AG04450 (cell line): ENCODE results near the gene STAMBP. TPM values are rescaled to one million over a fixed set of nuclear protein-coding genes. Genes with fewer than 3 reads are reported as not detected.
"Not testable (repeated sequence)": the region's sequence is repeated elsewhere in the genome, so short reads cannot be mapped to it uniquely, and the experiment has no call there.

ENCODE experiments used
- CTCF ChIA-PET: fragments of 300-600, 350-600 bp; formaldehyde crosslinking; extraction: SDS; loops from one replicate; lab custom pipeline; 2022; ENCODE audit warnings: antibody characterized with exemption, inconsistent platforms; lab: Charles Lee
- POLR2A ChIA-PET: fragments of 350-600 bp; formaldehyde crosslinking; extraction: SDS; loops from one replicate; lab custom pipeline; 2021; ENCODE audit warnings: antibody characterized with exemption, inconsistent platforms; lab: Yijun Ruan, JAX
- DNase-seq: peaks from one replicate; pipeline ENCODE4 v3.0.0-alpha.2; 2011; ENCODE audit warnings: low read depth, low spot score
- H3K27ac ChIP-seq: one replicate; pipeline ENCODE4 v1.5.1; 2012; ENCODE audit warnings: low read depth, low read length, control low read depth
- H3K27me3 ChIP-seq: one replicate; pipeline ENCODE4 v1.6.0; 2012; ENCODE audit warnings: low read length; ENCODE audit not compliant: control insufficient read depth, insufficient read depth
- H3K4me3 ChIP-seq: 2 replicates; pipeline ENCODE4 v1.5.1; 2011; ENCODE audit warnings: mild to moderate bottlenecking, low read depth, low read length, control low read depth
- H3K9me3 ChIP-seq: 2 replicates; pipeline ENCODE4 v1.5.1; 2012; ENCODE audit warnings: low read length; ENCODE audit not compliant: control insufficient read depth, insufficient read depth
- CTCF ChIP-seq: IDR thresholded peaks from 2 replicates; pipeline ENCODE4 v1.5.1; 2011; ENCODE audit warnings: low read depth, low read length, control low read depth, inconsistent platforms
- polyA plus RNA-seq: library from polyadenylated mRNA; depleted of rRNA; stranded (reverse); fragments of >200 nt; gene quantifications from 2 replicates; pipeline ENCODE4 v1.2.3, GENCODE V29; 2011

The STAMBP gene
- polyA plus RNA-seq, 1 experiment: 54.5 TPM

- Histone ChIP-seq H3K27me3 (no peaks in the 10 kb centered on the region), H3K9me3 (no peaks in the 10 kb centered on the region), H3K27ac (no peak overlapping the region), H3K4me3 (no peak overlapping the region)
- POLR2A ChIA-PET: interaction anchor here (1.0 kb wide), 1 partner anchor 9 kb away, joined by 3 read pairs; no protein-coding TSS in a partner anchor
- no peak for TF ChIP-seq CTCF
- DNase-seq: no peak
- CTCF ChIA-PET: no interaction called here
Measured at GRCh38 chr2:73901143-73901542, 72.4 kb downstream of the STAMBP start.

- POLR2A ChIA-PET: no interaction called here
- peak overlapping the region; percentile 31 for H3K27ac ChIP-seq
- no peaks in the 10 kb centered on the region for H3K27me3 ChIP-seq
- CTCF ChIA-PET: interaction anchor here (1.4 to 2.0 kb wide), 2 partner anchors 75 to 218 kb away, joined by 3 to 6 read pairs; no protein-coding TSS in a partner anchor
- no peak for DNase-seq
- no peak for TF ChIP-seq CTCF
- H3K4me3 ChIP-seq: no peak overlapping the region
- no peaks in the 10 kb centered on the region for H3K9me3 ChIP-seq
Measured at GRCh38 chr2:73902284-73902683, 73.5 kb downstream of the STAMBP start.

- no peak for DNase-seq
- no peak for TF ChIP-seq CTCF
- ChIA-PET CTCF (interaction anchor here (0.9 to 2.0 kb wide), 2 partner anchors 76 to 79 kb away, joined by 3 to 6 read pairs; no protein-coding TSS in a partner anchor), POLR2A (no interaction called here)
- H3K27ac ChIP-seq: no peak overlapping the region
- H3K27me3 ChIP-seq: no peaks in the 10 kb centered on the region
- no peaks in the 10 kb centered on the region for H3K9me3 ChIP-seq
- H3K4me3 ChIP-seq: no peak overlapping the region
Measured at GRCh38 chr2:73903313-73903712, 74.6 kb downstream of the STAMBP start.

GRCh38 chr2:73903949-73904613 is 75.3 kb downstream of the STAMBP start:
- not testable (repeated sequence) for H3K27ac ChIP-seq
- CTCF ChIA-PET: interaction anchor here (2.0 kb wide), 1 partner anchor 77 kb away, joined by 6 read pairs; no protein-coding TSS in a partner anchor

GRCh38 chr2:73904952-73905351 is 76.2 kb downstream of the STAMBP start:
- POLR2A ChIA-PET: no interaction called here
- H3K4me3 ChIP-seq: no peak overlapping the region
- CTCF ChIA-PET: interaction anchor here (1.3 kb wide), 1 partner anchor 78 kb away, joined by 5 read pairs; no protein-coding TSS in a partner anchor

More at GRCh38 chr2:73903949-73904613, 75.3 kb downstream of the STAMBP start:
- H3K4me3 ChIP-seq, H3K9me3 ChIP-seq, H3K27me3 ChIP-seq, POLR2A ChIA-PET, DNase-seq: not testable (repeated sequence)

More at GRCh38 chr2:73904952-73905351, 76.2 kb downstream of the STAMBP start:
- no peak for TF ChIP-seq CTCF
- DNase-seq: no peak
- H3K27ac ChIP-seq: no peak overlapping the region
- no peaks in the 10 kb centered on the region for H3K9me3 ChIP-seq
- no peaks in the 10 kb centered on the region for H3K27me3 ChIP-seq
